OCI-LY7 (cell line): ENCODE measurements around the gene FGFRL1.

Source experiments
- CTCF ChIP-seq: fragments of 200-600 bp; sonication (generic); conservative IDR thresholded peaks from 2 replicates; pipeline ENCODE4 v1.5.1; 2014; ENCODE audit warnings: mild to moderate bottlenecking, antibody characterized with exemption, low read length, moderate library complexity, mixed read lengths
- EZH2phosphoT487 ChIP-seq: fragments of 200-600 bp; sonication (generic); IDR thresholded peaks from 2 replicates; pipeline ENCODE4 v1.6.1; 2018; ENCODE audit warnings: low read depth, borderline replicate concordance, mild to moderate bottlenecking, mixed run types, antibody characterized with exemption, low read length, moderate library complexity, mixed read lengths

GRCh38 chr4:1065732-1066131, 54.3 kb downstream of the FGFRL1 start:
- TF ChIP-seq CTCF (no peak), EZH2phosphoT487 (no peak)
